NCI-H187 (cell line): Measurements from ENCODE around the gene NSMF.
"Not testable (repeated sequence)": the region's sequence is repeated elsewhere in the genome, so short reads cannot be mapped to it uniquely, and the experiment has no call there.

Experiments
- DNase-seq, 2 experiments: peaks; one replicate each; lab custom pipeline; 2025; lab: John Stamatoyannopoulos, UW

NSMF gene

GRCh38 chr9:137477778-137478612, 18.9 kb upstream of the NSMF start:
- no peak for DNase-seq

DNA sequence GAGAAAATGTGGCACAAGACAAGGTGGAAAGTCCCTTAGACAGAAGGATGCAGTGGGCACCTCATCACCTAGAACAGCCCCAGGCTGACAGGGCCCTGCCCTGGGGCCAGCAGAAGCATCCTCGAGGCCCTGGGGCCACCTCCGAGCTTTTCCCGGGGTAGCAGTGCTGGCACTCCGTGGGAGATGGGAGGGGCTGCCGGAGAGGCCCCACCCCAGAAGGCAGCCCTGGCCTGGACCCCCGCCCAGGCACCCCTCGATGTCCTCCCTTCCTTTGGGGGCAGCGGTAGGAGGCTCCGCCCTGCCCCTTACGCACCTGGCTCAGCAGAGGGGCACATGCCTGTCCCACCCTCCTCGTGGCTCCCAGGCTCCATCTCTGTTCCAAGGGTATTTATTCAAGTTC, 17.7 kb upstream of the NSMF start:
- DNase-seq, result no peak

DNA sequence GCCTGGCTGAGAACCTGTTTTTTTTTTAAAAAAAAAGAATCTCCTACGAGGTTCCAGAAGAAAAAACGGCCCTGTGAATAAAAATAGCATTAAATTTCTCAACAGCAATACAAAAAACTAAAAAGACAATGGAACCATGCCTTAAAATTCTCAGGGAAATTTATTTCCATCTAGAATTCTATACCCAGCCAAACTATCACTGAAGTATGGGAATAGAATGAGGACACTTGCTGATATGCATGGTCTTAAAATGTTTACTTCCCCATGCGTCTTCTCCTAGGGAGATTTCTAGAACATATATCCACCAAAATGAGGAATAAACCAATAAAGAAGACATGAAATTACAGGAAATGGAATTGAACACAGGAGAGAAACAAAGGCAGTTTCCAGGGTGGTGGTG, 16.5 kb upstream of the NSMF start:
- no peak for DNase-seq

- DNase-seq, result no peak
Measured at GRCh38 chr9:137474271-137474670, 15.1 kb upstream of the NSMF start.

DNA sequence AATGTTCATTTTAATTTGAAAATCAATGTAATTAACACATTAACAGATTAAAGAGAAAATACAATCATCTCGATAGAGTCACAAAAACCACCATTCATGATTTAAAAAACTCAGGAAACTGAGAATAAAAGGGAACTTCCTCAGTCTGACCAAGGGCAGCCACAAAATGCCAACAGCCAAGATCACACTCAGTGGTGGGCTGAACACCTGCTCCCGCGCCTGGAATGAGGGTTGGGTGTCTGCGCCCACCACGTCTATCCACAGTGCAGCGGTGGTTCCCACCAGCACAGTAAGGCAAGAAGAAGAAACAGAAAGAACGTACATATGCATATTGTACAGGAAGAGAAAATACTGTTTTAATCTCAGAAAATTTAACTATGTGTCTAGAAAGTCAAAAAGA, 11.7 kb upstream of the NSMF start:
- DNase-seq, result no peak

DNA sequence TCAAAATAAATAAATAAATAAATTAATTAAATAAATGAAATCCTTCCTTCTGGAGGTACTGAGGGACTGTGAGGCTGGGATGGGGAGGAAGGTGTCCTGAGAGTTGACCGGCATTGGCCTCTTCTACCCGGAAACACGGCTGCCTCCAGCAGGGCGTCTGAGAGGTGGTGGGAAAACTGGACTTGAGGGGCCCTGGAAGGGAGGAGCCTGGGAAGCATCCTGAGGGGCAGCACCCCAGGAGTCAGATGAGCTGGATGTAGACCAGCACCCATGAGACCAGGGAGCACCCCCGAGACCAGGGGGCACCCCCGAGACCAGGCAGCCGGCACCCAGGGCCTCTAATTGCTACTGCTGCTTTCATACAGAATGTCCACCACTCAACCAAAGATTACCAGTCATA, 8.8 kb upstream of the NSMF start:
- no peak for DNase-seq

DNA sequence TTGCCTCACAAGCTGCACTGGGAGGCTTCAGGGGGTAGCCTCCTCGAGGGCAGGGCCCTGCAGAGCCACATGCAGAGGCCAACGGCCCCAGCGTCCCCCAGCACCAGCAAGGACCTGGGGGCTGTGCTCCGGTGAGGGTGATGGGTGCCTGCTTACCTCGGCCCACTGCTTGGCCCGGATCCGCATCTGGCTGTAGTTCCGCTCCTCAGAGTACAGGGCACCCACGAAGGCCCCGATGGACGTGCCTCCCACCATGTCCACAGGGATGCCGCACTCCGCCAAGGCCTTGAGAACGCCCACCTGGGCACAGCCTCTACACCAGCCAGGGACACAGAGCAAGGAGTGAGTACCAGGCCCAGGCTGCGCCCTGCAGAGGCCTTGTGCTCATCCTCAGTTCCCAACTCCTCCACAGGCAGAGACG, 8.0 kb upstream of the NSMF start:
- no peak for DNase-seq

GRCh38 chr9:137466389-137467085, 7.4 kb upstream of the NSMF start:
- DNase-seq, result not testable (repeated sequence)

DNA sequence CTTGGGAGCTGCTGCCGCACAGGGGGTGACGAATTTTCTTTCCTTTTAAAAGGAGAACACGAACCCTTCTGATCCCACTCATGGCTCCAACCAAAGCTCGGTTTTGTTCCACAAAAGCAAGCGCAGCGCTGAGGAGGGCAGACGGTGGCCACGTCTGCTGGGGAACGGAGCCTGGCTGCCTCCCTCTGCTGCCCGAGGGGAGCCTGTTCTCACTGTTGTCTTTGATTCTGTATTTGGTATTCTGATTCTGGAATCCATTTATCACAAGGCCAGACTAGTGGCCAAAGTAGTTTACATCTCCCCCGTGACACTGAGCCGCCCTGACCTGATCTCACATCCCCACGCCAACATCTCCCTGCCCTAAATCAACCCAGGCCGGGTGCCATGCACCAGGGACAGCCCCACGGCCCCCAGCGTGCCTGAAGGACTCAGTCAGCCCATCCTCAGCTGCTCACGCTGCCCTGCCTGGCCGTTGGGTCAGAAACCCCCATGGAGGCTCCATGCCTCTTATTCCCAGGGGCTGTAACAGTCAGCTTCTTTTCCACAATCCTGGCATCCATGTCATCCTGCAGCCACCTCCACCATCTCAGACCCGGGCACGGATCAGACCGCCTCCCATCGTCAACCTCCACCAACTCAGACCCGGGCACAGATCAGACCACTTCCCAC, 6.7 kb upstream of the NSMF start:
- no peak for DNase-seq

DNA sequence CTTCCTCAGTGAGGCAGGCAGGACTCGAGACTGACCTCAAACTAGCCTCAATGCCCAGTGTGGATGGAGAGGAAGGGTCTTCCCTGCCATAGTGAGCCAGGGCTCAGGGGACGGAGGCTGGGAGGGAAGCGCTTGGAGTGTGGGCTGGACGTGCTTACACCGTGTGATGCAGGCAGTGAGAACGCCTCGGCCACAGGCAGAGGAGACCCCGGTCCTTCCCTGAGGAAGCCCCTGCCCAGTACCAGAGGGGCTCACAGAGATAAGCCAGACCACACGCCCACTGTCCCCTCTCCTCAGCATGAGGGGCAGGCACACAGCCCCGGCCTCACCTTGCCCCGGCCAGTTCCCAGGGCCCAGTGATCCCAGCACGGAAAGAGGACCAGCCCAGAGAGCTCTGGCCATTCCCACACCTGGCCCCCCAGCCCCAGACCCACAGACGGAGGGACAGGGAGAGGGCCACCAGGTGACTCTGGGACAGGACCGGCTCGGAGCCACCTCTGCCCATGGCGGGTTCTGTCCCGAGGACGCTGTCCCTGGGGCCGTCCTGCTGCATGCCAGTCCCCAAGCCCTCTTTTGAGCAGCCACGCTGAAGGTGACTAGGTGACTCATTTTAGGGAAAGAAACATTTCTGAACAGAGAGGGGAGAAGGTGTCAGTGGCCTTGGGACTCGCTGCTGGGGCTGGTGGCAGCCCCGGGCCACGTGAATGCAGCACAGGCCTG, 6.0 kb upstream of the NSMF start:
- DNase-seq, result no peak

GRCh38 chr9:137464291-137464999, 5.3 kb upstream of the NSMF start:
- DNase-seq, result no peak

DNA sequence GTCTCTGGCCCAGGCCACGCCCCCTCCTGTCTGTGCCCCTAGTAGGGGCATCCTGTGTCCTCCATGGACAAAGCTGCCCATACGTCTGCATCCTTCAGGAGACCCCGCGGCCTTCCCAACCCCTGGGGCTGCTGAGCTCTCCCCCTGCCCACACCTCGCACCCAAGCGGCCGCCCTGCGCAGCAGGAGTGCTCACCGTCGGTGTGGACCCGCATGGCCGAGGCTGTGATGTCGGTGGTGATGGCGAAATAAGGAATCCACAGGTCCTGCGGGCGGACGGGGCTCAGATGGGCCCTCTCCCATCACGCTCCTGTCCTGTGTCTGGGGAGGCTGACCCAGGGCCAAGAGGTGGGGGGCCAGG, 4.8 kb upstream of the NSMF start:
- no peak for DNase-seq

DNA sequence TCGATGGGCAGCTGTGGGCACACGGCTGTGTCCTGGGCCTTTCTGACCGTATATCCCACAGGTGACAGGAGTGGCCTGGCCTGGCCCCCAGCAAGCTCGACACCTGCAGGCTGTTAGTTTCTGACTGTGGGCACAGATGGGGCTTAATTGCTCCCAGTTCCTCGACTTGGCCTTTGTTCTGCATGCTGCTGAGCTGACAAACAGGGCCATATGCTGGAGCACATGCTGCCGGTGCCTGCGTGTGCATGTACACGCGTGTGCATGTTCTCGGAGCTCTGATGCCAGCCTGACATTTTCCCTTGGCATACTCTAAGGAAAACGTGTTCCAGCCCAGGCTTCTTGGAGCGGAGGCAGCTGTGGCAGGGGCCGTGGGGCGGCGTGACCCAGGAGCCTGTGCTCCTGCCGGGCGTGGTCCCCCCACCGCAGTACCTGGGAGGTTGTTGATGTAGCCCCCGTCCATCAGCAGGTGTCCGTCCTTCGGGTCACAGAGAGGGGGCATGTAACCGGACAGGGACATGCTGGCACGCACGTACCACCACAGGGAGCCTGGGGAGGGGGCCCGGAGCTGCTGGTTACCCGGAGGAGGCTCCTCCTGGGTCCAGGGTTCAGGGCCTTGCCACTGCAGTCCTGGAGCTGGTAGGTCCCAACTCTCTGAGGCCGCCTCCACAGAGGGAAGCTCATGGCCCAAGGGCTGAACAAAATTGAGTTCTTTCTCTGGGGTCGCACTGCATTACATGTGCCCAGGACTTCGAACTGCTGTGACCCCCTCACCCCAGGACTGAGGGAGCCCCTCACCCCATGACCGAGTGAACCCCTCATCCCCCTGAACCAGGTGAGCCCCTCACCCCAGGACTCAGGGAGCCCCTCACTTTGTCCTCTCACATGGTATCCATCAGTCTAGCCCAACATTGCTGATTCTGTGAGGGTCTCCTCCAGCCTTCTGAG, 4.1 kb upstream of the NSMF start:
- no peak for DNase-seq

DNA sequence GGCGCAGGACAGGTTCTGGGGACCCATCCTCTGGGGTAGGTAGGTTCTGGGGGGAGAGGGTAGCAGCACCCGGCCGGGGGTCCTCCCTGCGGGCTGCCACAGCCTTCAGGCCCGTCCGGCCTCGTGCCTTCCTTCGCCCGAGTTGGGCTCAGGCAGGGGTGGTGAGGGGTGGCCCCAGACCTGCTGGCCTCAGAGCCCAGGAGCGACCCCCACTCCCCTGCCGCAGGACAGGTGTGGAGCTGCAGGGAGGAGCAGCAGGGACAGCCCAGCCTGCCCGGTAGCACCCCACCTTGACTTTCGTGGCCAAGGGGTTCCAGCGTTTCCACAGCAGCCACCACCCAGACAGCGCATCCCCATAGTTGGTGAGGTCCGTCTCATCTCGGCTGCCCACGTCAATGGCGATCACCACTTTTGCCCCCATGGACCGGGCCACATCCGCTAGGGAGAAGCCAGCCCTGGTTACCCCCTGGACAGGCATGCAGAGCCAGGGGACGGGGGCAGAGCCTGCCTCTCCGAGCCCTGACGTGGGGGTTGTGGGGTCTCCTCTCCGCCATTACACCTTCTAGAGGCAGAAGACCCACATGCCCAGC, 3.4 kb upstream of the NSMF start:
- no peak for DNase-seq

- no peak for DNase-seq
Measured at GRCh38 chr9:137461663-137462395, 2.7 kb upstream of the NSMF start.

DNA sequence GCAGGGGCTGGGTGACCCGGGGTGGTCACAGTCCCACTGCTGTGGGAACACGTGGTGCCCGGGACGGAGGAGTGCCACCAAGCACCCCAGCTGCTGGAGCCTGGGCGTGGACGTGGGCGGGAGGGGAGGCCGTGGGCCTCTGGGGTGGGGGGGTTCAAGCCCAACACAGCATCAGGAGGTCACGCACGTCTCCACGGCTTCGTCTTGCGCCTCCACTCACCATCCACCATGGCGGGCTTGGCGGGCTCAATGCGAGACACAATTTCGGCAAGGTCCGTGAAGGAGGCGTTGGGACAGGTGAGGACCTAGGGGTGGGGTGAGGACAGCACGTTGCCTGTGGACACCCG, 2.2 kb upstream of the NSMF start:
- no peak for DNase-seq

GRCh38 chr9:137460363-137461315, 1.5 kb upstream of the NSMF start:
- DNase-seq, result no peak

GRCh38 chr9:137459601-137460362, 648 bp upstream of the NSMF start:
- no peak for DNase-seq
